Stimulated activated CD8-positive, alpha-beta memory T cell treated with anti-CD3 and anti-CD28 coated beads, Interleukin-7, amount 100 ng/mL, for 1 hour (primary cell): ENCODE results near the gene ITPK1.

Source experiments
- DNase-seq, 2 donors: peaks; one replicate each; pipeline ENCODE4 v3.0.0-alpha.2; 2020; ENCODE audit warnings: low read depth in 2 of 2

Gene ITPK1

DNA sequence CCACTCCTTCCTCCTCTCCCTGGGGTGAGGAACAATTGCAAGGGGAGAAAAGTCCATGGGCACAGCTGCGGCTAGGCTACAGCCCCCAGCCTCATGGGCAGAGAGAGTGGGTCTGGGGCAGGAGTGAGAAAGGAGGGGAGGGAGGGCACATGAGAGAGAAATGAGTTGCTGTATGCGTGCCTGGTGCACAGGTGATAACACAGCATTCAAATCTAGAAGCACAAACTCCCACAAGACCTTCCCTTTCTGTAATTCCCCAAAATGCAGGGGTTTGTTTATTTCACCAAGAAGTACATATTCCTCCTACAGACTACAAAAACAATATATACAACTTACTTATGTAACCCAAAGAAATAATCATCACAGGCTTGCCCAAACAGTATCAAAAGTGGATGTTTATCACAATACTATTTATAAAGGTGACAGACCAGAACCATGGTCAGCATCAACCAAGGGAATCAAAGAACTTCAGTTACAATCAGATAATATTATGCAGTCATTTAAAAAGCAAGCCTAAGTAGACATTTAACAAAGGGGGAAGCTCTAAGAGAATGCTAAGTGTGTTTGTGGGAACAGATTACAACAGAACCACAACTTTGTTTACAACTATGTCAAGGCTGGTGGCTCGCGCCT is 54.2 kb downstream of the ITPK1 start:
- no peak for DNase-seq

DNA sequence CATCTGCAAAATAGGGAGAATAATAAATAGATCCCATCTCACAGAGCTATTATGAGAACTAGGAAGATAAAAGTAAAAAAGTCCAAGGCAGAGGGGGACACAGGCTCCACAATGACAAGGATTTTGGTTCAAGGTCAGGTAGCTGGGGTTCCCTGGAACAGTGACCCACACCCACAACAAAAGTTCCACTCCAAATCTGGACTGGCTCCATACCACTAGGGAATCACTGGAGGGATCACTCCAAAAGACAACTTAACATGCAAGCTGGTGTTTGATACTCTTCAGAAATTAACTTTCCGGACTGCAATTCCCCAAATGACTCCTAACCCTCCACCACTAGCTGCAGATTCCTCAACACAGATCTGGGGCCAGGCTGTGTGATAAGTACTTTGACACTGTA is 54.9 kb downstream of the ITPK1 start:
- DNase-seq: no peak

DNA sequence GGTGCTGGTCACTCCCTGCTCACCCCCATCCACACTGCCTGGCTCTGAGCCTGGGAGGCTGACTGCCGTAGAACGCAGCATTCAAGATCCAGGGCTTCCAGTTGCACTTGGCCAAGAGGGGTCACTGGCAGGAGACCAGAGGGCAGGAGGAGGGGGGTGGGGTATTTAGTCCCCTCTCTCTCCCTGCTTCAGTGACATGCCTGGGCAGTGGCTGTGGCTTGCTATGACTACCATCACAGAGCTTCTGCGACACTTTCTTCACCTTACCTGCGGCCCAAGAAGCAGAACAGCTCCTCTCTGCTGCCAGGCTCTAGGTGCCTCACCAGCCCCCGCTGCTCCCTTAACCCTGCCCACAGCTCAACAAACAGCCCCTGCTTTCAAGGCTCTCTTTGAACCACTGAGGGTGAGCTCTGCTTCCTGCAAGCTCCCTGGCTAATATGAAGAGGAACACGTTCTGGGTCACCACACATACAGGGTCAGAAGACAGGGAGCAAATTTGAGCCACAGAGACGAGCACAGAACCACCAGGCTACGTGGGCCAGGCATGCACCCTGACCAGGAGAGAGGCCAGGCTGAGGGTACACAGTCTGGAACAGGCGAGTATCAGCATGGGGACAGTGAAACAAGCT is 55.7 kb downstream of the ITPK1 start:
- DNase-seq: no peak

DNA sequence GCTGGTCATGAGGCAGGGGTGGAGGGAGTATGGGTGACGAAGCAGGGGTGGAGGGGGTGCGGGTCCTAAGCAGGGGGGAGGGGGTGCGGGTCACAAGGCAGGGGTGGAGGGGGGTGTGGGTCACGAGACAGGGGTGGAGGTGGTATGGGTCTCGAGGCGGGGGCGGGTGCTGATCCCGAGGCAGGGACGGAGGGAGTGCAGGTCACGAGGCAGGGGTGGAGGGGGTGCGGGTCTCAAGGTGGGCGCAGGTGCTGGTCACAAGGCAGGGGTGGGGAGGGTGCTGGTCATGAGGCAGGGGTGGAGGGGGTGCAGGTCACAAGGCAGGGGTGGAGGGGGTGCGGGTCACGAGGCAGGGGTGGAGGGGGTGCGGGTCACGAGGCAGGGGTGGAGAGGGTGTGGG is 56.5 kb downstream of the ITPK1 start:
- no peak for DNase-seq

DNA sequence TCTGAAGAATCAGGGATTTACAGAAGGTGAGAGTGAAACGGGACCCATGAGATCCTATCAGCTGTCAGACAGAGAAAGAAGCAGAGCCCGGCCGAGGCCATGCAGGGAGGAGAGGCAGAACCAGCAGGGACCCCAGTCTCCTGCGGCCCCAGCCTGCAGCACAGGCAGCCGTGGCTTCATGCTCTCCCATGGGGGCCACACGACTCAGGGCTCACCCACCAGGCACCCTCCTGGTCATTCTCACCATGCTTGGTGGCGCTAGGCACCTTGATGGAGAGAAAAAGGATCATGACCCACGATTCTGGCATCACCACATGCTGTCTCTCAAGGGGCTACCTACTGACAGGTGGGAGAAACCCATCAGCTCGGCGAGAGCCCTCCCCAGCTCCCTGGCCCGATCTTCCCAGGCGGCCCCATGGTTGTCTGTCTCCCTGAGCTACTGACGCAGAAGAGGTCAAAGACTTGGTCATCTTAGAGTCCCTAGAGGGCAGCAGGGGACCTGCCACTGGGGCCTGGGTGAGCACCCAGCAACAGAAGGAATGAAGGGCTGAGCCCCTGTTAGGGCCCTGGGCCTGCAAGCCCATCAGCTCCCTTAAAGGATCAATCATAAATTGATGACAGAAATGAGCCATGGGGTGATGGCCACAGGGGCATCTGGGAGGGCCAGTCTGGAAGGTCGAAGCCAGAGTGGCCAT is 58.0 kb downstream of the ITPK1 start:
- no peak for DNase-seq

DNA sequence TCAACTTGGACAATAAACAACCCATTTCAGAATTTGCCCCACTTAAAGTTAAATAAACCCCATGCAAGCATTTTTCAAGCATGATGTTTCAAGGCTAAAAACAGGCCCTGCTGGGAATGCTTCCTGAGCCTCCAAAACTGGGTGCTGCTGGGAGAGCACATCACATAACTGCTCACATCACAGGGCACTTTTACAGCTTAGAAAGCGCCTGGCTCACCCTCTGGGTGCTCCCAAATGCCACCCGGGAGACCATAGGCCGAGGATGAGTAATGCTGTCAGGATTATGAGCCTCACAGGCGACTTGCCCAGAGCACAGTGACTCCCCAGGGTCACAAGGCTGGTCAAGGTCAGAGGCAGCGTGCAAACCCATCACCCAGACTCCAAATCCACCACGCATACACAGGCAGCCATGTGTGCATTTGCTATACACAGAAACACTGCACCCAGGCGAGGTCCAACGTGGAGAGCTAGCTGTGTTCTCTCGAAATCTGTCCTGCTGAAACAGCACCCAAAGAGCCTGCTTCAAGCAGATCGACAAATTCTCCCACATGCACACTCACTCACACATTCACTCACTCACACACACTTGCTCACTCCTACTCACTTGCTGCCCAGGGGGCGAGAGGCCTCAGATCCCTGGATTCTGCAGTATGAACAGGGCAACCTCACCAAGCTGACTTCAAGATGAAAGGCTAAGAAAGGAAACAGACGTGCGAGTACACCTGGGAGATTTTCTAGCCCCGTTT is 58.7 kb downstream of the ITPK1 start:
- DNase-seq: no peak

DNA sequence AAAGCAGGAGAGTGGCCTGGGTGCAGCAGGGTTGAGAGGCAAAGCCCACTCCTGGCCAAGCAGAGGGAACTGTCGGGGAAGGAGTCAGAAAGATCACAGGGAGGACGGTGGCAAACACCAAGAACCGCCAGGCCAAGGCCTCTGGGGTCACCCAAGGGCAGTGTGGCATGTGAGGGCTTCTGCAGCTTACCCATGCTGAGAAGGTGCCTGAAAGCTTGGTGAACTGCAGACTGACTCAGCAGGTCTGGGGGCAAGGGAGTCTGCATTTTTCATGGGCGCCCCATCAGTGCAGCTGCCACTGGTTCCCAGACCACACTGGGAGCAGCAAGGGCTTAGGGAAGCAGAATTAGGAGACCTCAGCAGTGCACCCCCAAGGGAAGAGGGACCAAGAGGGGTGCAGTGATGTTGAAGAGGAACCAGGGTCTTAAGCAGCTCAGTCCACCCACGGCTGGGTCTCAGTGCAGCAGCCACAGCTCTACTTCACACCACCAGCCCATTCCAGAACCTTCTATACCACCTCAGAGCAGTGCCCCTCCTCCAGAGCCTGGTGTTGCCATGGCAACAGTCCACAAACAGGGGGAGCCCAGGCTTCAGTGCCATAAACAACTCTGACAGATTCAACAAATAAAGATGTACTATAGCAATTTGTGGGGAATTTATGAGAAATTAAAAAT is 59.4 kb downstream of the ITPK1 start:
- no peak for DNase-seq

DNA sequence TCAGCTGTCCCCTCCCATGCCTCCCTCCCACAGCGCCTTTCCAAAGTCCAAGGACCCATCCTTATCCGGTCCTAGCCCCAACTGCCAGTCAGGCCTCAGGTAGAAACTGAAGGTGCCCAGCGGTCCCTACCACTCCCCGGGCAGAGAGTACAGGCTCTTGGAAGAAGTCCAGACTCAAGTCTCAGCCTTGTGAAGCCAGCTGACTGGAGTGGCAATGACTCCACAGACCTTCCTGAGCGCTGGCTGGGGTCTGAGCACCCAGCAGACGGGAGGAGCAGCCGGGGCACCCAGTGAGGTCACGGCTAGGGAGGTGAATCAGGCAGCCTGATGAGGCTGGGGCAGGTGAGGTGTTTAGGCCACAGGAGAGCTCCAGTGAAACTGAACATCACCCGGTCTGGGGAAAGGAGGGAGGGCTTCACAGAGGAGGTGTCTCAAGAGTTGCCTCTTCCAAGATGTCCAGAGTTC is 60.0 kb downstream of the ITPK1 start:
- DNase-seq: no peak

DNA sequence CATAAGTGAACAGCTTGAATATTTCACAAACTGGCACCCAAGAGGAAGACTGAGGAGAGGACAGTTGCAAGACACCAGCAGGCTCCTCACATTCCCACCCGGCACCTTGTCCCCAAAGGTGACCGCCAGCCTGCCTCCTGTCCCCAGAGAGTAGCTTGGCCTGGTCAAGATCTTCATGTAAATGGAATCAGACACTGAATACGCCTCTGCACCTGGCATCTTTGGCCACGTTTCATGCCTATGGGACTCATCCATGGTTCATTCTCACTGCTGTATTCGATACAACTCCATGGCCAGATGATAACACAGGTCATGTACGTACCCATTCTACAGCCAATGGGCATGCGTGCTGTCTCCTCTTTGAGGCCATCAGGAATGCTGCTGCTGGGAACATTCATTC is 60.8 kb downstream of the ITPK1 start:
- DNase-seq: no peak

DNA sequence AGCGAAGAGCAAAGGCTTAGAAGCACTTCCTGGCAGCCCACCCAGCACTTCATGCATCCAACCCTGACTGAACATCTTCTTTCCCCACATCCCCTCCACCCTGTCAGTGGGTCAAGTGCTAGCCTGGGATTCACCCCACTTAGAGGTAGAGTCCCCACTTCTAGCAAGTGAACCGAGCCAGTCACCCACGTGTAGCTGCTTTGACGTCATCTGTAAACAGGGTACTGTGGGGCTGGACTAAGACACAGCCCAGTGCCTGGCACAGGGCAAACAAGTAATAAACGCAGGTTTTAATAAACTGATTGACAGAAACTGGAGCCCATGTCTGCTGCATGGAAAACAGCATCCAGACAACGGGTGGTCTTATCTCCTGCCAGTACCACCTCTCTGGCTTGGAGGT is 61.7 kb downstream of the ITPK1 start:
- DNase-seq: no peak

DNA sequence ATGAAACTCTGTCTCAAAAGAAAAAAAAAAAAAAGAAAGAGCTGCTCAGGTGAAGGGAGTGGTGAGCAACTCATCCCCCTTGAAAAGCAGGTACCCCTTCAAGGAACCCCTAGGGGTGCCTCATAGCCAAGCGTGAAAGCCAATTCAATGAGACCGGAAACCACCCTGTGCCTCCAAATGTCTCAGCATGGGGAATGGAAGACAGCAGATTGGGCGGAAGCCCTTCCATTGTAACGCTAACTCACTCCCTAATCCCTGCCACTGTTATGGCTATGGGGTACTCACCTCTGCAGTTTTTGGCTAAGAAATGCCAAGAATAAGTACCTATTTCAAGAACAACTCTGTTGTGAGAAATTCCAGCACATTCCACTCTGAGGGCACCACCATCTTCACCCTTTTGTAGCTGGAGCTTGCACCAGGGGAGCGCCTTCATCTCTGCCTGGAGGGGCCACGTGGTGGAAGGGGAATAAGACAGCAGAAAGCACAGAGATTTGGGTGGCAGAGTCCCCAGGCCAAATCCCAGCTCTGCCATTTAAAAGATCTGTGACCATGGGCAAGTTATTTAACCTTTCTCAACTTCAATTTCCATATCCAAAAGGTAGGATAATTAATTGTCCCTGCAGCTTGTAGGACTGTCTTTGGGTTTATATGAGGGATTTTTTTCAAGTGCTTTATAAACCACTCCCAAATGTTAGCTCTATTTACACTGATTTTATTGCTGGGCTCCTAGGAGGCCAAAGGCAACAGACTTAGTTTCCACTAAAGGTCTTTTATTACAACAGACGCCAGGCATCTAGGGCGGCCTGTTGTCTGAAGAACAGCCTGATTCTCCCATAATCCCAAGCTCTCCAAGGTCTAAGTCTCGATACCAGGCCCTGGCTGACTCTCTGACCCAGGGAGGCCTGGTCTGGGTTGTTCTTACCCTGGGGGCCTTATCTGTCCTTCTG is 63.9 kb downstream of the ITPK1 start:
- DNase-seq: no peak

DNA sequence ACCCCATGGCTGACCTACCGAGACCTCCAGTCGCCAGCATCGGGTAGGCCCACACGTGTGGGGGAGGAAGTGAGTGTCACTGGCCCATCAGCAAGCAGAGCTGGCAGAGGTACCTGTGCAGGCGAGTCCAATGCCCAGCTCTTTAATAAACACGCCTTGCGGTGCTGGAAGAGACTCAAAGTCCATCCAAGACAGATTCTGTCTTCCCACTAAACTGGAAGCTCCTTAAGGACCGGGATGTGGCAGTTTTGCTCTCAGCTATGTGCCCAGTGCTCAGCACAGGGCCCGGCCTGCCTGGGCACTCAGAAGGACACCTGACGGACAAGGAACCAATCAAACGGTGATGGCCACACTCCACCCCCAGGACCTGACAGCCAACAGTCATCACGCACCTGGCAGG is 65.0 kb downstream of the ITPK1 start:
- no peak for DNase-seq

DNA sequence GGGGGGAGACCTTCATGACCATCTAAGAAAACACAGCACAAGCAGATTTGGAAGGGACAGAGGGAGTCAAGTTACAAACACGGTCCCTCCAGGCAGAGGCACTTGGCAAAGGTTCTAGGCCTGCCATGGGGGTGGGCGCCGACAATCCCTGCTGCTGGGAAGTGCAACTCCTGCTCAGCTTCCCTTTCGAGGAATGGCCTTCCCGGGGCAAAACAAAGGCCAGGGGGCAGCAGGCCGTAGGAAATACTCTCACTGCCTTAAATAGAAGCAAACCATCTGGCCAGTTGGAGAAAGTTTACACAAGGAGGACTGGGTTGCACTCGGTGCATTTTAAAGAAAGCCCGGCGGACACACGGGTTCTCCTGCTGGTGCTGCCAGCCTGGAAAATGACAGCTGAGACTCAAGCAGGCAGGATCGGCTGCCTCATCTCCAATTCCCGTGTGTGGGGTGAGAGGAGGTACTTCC is 65.8 kb downstream of the ITPK1 start:
- no peak for DNase-seq

DNA sequence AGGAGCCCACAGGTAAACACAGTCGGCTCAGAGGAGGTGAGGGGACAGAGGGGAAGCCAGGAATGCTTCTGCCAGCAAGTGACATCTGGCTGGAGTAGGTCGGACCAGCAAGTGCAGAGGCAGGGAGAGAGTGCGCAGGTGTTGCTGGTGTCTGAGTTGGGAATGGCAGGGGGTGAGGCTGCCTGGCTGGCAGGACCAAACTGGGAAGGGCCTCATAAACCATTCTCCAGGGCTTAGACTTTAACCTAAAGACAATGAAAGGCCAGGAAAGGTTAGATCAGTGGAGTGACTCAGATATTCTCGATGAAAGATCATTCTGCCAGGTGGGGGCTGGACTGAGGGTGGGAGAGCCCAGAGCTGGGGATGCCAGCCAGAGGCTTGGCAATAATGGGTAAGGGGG is 66.4 kb downstream of the ITPK1 start:
- no peak for DNase-seq

DNA sequence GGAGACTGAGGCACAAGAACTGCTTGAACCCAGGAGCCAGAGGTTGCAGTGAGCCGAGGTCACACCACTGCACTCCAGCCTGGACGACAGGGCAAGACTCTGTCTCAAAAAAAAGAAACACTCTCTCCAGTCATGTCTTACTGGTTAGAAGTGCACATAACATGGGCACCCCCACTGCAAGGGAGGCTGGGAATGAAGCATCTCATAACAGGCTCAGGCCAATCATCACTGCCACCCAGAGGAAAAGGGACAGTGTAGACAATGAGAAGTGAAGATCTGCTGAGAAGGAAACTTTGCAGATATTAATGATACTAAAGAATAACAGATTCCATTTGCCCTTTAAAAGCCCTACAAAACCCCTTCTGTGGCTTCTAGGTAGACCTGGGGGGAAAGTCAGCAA is 66.9 kb downstream of the ITPK1 start:
- no peak for DNase-seq

DNA sequence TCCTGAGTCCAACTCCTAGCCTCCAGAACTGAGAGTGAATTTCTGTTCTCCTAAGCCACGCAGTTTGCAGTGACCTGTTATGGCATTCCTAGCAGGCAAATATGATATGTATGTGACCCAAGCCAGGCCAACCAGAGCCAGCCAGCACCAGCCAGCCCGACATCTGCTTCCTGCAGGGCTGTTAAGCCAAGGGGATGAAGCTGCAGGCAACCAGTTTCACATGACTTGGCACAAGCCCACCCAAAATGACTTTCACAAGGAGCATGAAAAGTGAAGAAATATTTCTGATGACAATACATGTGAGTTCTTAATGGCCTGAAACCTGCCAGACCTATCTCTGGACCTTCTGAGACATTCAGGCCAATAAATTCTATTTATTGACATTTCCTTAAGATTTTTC is 68.1 kb downstream of the ITPK1 start:
- DNase-seq: no peak

DNA sequence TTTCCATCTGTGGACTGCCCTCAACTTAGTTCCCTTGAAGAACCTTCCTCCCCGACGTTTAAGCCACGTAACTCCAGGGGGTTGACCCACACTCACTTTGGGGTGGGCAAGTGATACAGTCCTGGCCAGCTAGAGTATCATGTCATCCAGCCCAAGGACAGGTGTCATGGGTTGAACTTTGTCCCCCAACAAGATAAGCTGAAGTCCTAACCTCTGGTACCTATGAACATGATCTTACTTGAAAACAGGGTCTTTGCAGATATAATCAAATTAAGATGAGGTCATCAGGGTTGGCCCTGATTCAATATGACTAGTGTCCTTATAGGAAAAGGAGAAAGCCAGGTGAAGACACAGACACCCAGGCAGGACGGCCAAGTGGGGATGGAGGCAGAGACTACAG is 68.6 kb downstream of the ITPK1 start:
- DNase-seq: no peak

DNA sequence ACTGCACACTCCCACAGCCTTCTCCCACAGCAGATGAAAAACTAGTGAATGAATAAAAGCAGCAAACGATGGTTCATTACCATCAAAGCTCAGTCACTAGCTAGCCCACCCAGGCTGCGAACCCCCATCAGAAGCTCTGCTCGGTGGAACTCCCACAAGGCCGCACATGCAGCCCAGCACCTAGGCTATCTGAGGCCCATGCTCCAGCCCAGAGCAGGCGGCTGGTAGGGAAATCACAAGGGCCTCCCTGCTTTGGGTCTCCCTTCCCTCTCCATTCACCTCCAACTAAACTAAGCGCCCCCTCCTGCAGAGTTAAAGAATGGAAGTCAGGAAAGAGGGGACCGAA is 69.0 kb downstream of the ITPK1 start:
- no peak for DNase-seq

DNA sequence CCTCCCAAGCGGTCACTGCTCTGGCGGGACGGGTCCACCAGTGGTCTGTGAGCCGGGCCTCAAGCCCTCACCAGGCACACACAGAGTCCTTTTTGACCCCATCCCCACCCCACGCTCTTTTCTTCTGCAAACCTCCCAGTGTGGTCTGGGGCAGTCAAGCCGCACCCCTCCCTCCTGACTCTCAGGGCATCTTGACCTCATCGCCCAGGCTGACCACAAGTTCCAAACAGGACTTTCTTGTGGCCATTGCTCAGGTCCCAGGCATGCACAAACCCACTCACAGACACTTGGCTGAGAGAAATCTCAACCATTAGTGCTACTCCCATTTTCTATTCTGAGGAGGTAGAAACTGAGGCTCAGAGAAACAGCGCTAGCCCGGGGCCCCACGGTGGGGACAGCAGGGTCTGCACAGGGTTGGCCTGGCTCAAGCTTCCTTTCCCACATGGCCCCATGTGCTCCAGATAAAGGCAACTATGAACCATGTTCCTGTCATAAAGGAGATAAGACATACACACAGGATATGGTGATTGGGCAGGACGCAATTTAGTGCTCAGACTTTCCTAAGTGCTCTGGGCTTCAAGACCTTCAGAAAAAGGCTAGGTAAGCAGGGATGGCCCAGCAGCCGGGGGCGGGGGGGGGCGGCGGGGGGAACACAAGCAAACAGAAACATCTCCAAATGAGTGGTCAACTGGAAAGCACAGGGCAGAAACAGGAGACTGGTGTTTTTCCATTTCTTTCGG is 69.6 kb downstream of the ITPK1 start:
- no peak for DNase-seq

DNA sequence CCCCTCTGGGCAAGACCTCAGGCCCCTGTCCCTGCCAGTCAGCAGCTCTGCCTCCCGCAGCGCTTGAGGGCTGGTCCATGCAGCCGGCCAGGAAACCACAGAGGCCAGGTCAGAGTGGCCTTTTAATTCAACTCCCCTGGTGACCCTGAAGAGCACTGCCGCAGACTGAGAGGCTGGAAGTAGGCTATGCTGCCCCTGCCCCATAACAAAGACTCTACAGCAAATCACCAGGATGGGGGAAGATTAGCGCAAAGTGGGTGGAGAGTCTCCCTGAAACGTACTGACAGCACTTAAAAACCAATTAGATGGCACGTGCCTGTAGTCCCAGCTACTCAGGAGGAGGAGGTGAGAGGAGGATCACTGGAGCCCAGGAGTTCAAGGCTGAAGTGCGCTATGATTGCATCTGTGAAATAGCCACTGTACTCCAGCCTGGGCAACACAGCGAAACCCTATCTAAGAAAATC is 70.5 kb downstream of the ITPK1 start:
- DNase-seq: no peak
